K562 (cell line): ENCODE results near the gene EPX. TPM values are rescaled to one million over a fixed set of nuclear protein-coding genes. Genes with fewer than 3 reads are reported as not detected.

Experiments used
- CTBP1 ChIP-seq: fragments of 450-650 bp; IDR thresholded peaks from 2 replicates; pipeline ENCODE4 v1.6.1; 2016; ENCODE audit warnings: borderline replicate concordance
- ERF ChIP-seq: fragments of 450-650 bp; formaldehyde crosslinking; IDR thresholded peaks from 2 replicates; pipeline ENCODE4 v1.4.0; 2020; ENCODE audit warnings: mild to moderate bottlenecking, mixed read lengths
- L3MBTL2 ChIP-seq: fragments of 450-650 bp; IDR thresholded peaks from 2 replicates; pipeline ENCODE4 v1.6.1; 2016; ENCODE audit warnings: mild to moderate bottlenecking, moderate library complexity
- PRMT5 ChIP-seq: sonication (generic); formaldehyde crosslinking; IDR thresholded peaks from 2 replicates; pipeline ENCODE4 v1.5.0; 2020; ENCODE audit warnings: missing genetic modification reagents
- RBFOX2 ChIP-seq: fragments of 200-400 bp; formaldehyde crosslinking; IDR thresholded peaks from 2 replicates; pipeline ENCODE4 v1.6.1; 2017; ENCODE audit warnings: low read depth, mild to moderate bottlenecking, low read length, moderate library complexity
- RCOR1 ChIP-seq, 2 experiments: IDR thresholded peaks; 2 replicates each; pipeline ENCODE4 v1.6.1; 2012; ENCODE audit warnings: low read depth in 2 of 2, low read length in 2 of 2, borderline replicate concordance in 1 of 2, improper control_type of control experiment in 1 of 2
- SRSF7 ChIP-seq: fragments of 200-400 bp; formaldehyde crosslinking; optimal IDR thresholded peaks from 2 replicates; pipeline ENCODE3; 2017; ENCODE audit warnings: mild to moderate bottlenecking, low read depth, low read length
- YY1 ChIP-seq, 3 experiments: IDR thresholded peaks; 2 replicates each; pipeline ENCODE4 v1.6.1; 2011; ENCODE audit warnings: low read length in 2 of 3, mild to moderate bottlenecking in 2 of 3, moderate library complexity in 2 of 3, borderline replicate concordance in 1 of 3, control low read depth in 1 of 3, low read depth in 1 of 3; ENCODE audit not compliant: insufficient read depth in 3 of 3, insufficient replicate concordance in 2 of 3, control insufficient read depth in 1 of 3, insufficient read length in 1 of 3; ENCODE audit errors: extremely low read depth in 1 of 3
- ZNF165 ChIP-seq: fragments of 250-450 bp; sonication (Bioruptor Pico); IDR thresholded peaks from 2 replicates; pipeline ENCODE4 v1.4.0; 2020; ENCODE audit warnings: borderline replicate concordance
- ZNF589 ChIP-seq: fragments of 200-800 bp; sonication (Bioruptor generic); IDR thresholded peaks from 2 replicates; pipeline ENCODE4 v1.6.1; 2016; ENCODE audit warnings: low read depth, missing genetic modification characterization, missing compliant biosample characterization
- polyA plus RNA-seq, 8 experiments: library from polyadenylated mRNA; depleted of rRNA in 4 of 8; stranded (reverse) in 5 of 8; unstranded in 3 of 8; fragments of >200 nt; fragmentation: Nextera tagmentation in 2 of 8; fragmentation: Illumina TruSeq in 1 of 8; extraction: Ambion mirVana in 2 of 8; extraction: Trizol in 1 of 8; gene quantifications; 2 replicates each; pipeline versions ENCODE4 v1.2.1 to v1.2.3, GENCODE V29; 2011 to 2014; ENCODE audit warnings: inconsistent platforms in 1 of 8, missing spikeins in 1 of 8
- total RNA-seq, 7 experiments: library from RNA; depleted of rRNA in 6 of 7; stranded (reverse); fragments of >200 nt in 6 of 7; fragmentation: Illumina TruSeq in 2 of 7; extraction: Trizol in 2 of 7; gene quantifications; 2 replicates each; pipeline versions ENCODE4 v1.2.1 to v1.2.3, GENCODE V29; 2011 to 2021; ENCODE audit warnings: low replicate concordance in 1 of 7
- TF ChIP-seq, protein P1 (sequence below): fragments of 450-650 bp; formaldehyde crosslinking; IDR thresholded peaks from 2 replicates; pipeline ENCODE4 v1.4.0; 2020; ENCODE audit warnings: mild to moderate bottlenecking, moderate library complexity
- TF ChIP-seq, protein P2 (sequence below): sonication (generic); formaldehyde crosslinking; IDR thresholded peaks from 2 replicates; pipeline ENCODE4 v1.9.0; 2022; ENCODE audit warnings: mild to moderate bottlenecking, missing genetic modification reagents
- TF ChIP-seq, protein P3 (sequence below), 3 experiments: IDR thresholded peaks in 2 of 3; conservative IDR thresholded peaks in 1 of 3; 2 replicates each; pipeline ENCODE4 v1.5.1; 2011 to 2012; ENCODE audit warnings: low read length in 3 of 3, mild to moderate bottlenecking in 3 of 3, control low read depth in 2 of 3, improper control_type of control experiment in 1 of 3, inconsistent platforms in 1 of 3, low read depth in 1 of 3, mixed read lengths in 1 of 3, moderate library complexity in 1 of 3; ENCODE audit not compliant: insufficient read depth in 2 of 3
- TF ChIP-seq, protein P4 (sequence below), 2 experiments: fragments of 450-650 bp in 1 of 2; sonication (generic) in 1 of 2; formaldehyde crosslinking in 1 of 2; IDR thresholded peaks in 1 of 2; conservative IDR thresholded peaks in 1 of 2; 2 replicates each; pipeline versions ENCODE4 v1.6.1 to v1.8.1; 2016 to 2023; ENCODE audit warnings: mild to moderate bottlenecking in 2 of 2, moderate library complexity in 2 of 2, inconsistent platforms in 1 of 2, missing genetic modification reagents in 1 of 2
- TF ChIP-seq, protein P5 (sequence below): sonication (generic); formaldehyde crosslinking; IDR thresholded peaks from 2 replicates; pipeline ENCODE4 v1.8.0; 2022; ENCODE audit warnings: missing genetic modification reagents, mild to moderate bottlenecking, borderline replicate concordance
- TF ChIP-seq, protein P6 (sequence below): IDR thresholded peaks from 2 replicates; pipeline ENCODE4 v1.6.1; 2012; ENCODE audit warnings: low read depth, low read length, improper control_type of control experiment, borderline replicate concordance

EPX gene
- total and polyA plus RNA-seq, 9 of the 15 experiments (the other 6 are each of a cell fraction or from before 2014, with no cell fraction given), result 0.07 to 0.33 (median 0.19) TPM; not detected in 3

DNA sequence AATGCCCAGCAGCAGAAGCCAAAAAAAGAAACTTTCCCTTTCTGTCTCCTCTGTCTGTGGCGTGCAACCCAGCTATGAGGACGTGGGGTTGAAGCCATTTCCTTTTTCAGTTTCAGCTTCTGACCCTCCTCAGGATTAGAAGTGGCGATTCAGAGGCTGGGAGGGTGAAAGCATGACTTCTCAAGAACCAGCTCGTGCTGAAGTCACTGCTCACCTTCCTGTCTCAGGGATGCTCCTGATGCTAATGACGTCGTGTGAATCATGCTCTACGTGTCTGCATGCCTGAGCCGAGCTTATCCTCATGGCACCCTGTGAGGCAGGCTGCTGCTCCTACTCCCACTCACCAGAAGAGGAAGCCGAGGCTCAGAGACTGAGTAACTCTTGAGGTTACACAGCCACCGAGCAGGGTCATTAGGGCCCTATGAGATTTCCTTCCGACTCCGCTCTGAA is 40.2 kb downstream of the EPX start (continued):
- TF ChIP-seq ZNF589 (CRISPR knock-in tag) (no peak), SRSF7 (no peak), PRMT5 (CRISPR knock-in tag) (no peak), ERF (CRISPR knock-in tag) (0 out of 2 replicates have a peak, but pooled peaks have one; percentile 14), YY1 (IDR thresholded peaks at IDR 0.05; ENCODE audit: borderline replicate concordance in 1 of 3, control insufficient read depth in 1 of 3, extremely low read depth in 1 of 3, insufficient read depth in 3 of 3, insufficient read length in 1 of 3, insufficient replicate concordance in 2 of 3, low read depth in 1 of 3, low read length in 2 of 3) (no peak), ZNF165 (no peak), RBFOX2 (no peak), CTBP1 (peak; percentile 88), L3MBTL2 (peak; percentile 88), RCOR1 (IDR thresholded peaks at IDR 0.05; ENCODE audit: borderline replicate concordance in 1 of 2, low read depth in 2 of 2, low read length in 2 of 2) (peak in 1 of 2 experiments; percentile 75; a peak in 2 of 4 replicates)
- TF ChIP-seq, protein P1, sequence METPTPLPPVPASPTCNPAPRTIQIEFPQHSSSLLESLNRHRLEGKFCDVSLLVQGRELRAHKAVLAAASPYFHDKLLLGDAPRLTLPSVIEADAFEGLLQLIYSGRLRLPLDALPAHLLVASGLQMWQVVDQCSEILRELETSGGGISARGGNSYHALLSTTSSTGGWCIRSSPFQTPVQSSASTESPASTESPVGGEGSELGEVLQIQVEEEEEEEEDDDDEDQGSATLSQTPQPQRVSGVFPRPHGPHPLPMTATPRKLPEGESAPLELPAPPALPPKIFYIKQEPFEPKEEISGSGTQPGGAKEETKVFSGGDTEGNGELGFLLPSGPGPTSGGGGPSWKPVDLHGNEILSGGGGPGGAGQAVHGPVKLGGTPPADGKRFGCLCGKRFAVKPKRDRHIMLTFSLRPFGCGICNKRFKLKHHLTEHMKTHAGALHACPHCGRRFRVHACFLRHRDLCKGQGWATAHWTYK (CRISPR knock-in tag), result no peak
- TF ChIP-seq, protein P2, sequence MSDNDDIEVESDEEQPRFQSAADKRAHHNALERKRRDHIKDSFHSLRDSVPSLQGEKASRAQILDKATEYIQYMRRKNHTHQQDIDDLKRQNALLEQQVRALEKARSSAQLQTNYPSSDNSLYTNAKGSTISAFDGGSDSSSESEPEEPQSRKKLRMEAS, result peak; percentile 72
- TF ChIP-seq, protein P3, sequence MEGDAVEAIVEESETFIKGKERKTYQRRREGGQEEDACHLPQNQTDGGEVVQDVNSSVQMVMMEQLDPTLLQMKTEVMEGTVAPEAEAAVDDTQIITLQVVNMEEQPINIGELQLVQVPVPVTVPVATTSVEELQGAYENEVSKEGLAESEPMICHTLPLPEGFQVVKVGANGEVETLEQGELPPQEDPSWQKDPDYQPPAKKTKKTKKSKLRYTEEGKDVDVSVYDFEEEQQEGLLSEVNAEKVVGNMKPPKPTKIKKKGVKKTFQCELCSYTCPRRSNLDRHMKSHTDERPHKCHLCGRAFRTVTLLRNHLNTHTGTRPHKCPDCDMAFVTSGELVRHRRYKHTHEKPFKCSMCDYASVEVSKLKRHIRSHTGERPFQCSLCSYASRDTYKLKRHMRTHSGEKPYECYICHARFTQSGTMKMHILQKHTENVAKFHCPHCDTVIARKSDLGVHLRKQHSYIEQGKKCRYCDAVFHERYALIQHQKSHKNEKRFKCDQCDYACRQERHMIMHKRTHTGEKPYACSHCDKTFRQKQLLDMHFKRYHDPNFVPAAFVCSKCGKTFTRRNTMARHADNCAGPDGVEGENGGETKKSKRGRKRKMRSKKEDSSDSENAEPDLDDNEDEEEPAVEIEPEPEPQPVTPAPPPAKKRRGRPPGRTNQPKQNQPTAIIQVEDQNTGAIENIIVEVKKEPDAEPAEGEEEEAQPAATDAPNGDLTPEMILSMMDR (IDR thresholded peaks at IDR 0.05 in 2 of 3, conservative IDR thresholded peaks at IDR 0.05 in 1 of 3; ENCODE audit: insufficient read depth in 2 of 3, low read depth in 1 of 3, low read length in 3 of 3), result peak in 2 of 3 experiments; percentile 20 to 25; a peak in 2 of 6 replicates
- TF ChIP-seq, protein P4, sequence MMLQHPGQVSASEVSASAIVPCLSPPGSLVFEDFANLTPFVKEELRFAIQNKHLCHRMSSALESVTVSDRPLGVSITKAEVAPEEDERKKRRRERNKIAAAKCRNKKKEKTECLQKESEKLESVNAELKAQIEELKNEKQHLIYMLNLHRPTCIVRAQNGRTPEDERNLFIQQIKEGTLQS (IDR thresholded peaks at IDR 0.05), result peak; percentile 36; the same call in 1 of the 2 replicates
- TF ChIP-seq, protein P4 (CRISPR knock-in tag; conservative IDR thresholded peaks at IDR 0.05), result no peak
- TF ChIP-seq, protein P5, sequence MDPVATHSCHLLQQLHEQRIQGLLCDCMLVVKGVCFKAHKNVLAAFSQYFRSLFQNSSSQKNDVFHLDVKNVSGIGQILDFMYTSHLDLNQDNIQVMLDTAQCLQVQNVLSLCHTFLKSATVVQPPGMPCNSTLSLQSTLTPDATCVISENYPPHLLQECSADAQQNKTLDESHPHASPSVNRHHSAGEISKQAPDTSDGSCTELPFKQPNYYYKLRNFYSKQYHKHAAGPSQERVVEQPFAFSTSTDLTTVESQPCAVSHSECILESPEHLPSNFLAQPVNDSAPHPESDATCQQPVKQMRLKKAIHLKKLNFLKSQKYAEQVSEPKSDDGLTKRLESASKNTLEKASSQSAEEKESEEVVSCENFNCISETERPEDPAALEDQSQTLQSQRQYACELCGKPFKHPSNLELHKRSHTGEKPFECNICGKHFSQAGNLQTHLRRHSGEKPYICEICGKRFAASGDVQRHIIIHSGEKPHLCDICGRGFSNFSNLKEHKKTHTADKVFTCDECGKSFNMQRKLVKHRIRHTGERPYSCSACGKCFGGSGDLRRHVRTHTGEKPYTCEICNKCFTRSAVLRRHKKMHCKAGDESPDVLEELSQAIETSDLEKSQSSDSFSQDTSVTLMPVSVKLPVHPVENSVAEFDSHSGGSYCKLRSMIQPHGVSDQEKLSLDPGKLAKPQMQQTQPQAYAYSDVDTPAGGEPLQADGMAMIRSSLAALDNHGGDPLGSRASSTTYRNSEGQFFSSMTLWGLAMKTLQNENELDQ (CRISPR knock-in tag), result no peak
- TF ChIP-seq, protein P6, sequence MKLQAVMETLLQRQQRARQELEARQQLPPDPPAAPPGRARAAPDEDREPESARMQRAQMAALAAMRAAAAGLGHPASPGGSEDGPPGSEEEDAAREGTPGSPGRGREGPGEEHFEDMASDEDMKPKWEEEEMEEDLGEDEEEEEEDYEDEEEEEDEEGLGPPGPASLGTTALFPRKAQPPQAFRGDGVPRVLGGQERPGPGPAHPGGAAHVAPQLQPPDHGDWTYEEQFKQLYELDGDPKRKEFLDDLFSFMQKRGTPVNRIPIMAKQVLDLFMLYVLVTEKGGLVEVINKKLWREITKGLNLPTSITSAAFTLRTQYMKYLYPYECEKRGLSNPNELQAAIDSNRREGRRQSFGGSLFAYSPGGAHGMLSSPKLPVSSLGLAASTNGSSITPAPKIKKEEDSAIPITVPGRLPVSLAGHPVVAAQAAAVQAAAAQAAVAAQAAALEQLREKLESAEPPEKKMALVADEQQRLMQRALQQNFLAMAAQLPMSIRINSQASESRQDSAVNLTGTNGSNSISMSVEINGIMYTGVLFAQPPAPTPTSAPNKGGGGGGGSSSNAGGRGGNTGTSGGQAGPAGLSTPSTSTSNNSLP, result no peak
